Duodenal mucosa (tissue), 2 donors: ENCODE results near the gene DHX29.
A peak's percentile ranks its signal among the peaks of the same experiment; 100 is the strongest.

Experiments
- H3K27ac ChIP-seq: one replicate; pipeline ENCODE4 v1.7.0; 2013; ENCODE audit warnings: low read depth, low read length
- H3K27me3 ChIP-seq, 2 donors: one replicate each; pipeline ENCODE4 v1.7.0; 2013; ENCODE audit warnings: low read length in 2 of 2, control low read depth in 1 of 2; ENCODE audit not compliant: insufficient read depth in 2 of 2, control insufficient read depth in 1 of 2
- H3K36me3 ChIP-seq, 2 donors: one replicate each; pipeline ENCODE4 v1.7.0; 2013; ENCODE audit warnings: low read length in 2 of 2, control low read depth in 1 of 2; ENCODE audit not compliant: insufficient read depth in 2 of 2, control insufficient read depth in 1 of 2
- H3K4me1 ChIP-seq, 2 donors: one replicate each; pipeline ENCODE4 v1.7.0; 2013; ENCODE audit warnings: low read length in 2 of 2, control low read depth in 1 of 2; ENCODE audit not compliant: insufficient read depth in 2 of 2, control insufficient read depth in 1 of 2
- H3K4me3 ChIP-seq, 2 donors: one replicate each; pipeline ENCODE4 v1.7.0; 2013; ENCODE audit warnings: low read length in 2 of 2, low read depth in 1 of 2
- H3K9ac ChIP-seq, 2 donors: one replicate each; pipeline ENCODE4 v1.7.0; 2013; ENCODE audit warnings: low read length in 2 of 2, low read depth in 1 of 2
- H3K9me3 ChIP-seq, 2 donors: one replicate each; pipeline ENCODE4 v1.7.0; 2013; ENCODE audit warnings: low read length in 2 of 2, control low read depth in 1 of 2; ENCODE audit not compliant: control insufficient read depth in 1 of 2

Gene DHX29, protein sequence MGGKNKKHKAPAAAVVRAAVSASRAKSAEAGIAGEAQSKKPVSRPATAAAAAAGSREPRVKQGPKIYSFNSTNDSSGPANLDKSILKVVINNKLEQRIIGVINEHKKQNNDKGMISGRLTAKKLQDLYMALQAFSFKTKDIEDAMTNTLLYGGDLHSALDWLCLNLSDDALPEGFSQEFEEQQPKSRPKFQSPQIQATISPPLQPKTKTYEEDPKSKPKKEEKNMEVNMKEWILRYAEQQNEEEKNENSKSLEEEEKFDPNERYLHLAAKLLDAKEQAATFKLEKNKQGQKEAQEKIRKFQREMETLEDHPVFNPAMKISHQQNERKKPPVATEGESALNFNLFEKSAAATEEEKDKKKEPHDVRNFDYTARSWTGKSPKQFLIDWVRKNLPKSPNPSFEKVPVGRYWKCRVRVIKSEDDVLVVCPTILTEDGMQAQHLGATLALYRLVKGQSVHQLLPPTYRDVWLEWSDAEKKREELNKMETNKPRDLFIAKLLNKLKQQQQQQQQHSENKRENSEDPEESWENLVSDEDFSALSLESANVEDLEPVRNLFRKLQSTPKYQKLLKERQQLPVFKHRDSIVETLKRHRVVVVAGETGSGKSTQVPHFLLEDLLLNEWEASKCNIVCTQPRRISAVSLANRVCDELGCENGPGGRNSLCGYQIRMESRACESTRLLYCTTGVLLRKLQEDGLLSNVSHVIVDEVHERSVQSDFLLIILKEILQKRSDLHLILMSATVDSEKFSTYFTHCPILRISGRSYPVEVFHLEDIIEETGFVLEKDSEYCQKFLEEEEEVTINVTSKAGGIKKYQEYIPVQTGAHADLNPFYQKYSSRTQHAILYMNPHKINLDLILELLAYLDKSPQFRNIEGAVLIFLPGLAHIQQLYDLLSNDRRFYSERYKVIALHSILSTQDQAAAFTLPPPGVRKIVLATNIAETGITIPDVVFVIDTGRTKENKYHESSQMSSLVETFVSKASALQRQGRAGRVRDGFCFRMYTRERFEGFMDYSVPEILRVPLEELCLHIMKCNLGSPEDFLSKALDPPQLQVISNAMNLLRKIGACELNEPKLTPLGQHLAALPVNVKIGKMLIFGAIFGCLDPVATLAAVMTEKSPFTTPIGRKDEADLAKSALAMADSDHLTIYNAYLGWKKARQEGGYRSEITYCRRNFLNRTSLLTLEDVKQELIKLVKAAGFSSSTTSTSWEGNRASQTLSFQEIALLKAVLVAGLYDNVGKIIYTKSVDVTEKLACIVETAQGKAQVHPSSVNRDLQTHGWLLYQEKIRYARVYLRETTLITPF (N-terminal part only)

DNA sequence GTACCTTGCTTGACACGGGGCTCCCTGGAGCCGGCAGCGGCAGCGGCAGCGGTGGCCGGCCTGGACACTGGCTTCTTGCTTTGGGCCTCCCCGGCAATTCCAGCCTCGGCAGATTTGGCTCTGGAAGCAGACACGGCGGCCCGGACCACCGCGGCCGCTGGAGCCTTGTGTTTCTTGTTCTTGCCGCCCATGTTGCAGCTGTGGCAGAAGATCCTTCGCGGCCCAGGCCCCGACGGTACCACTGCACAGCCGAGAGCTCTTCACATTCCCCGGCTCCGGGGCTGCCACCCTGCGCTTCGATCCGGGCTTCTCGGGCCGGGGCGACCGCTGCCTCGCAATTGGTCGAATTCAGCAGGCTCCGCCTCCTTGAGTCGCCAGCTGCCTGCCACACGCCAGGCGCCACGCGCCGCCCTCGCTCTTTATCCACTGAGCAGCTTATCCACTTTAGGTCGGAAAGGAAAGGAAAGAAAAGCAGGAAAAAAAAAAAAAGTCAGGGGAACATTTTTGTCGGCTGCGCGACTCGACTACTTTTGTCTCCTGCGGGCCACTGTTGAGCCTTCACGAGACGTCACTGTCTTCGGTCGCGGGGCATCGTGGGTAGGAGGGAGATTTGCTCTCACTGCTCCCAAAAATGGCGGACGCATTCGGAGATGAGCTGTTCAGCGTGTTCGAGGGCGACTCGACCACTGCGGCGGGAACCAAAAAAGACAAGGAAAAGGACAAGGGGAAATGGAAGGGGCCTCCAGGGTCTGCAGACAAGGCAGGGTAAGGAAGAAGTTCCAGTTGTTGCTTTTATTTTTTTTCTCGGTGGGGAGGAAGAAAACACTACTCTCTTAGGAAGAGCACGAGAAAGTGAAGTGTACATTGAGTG lies at the start of gene DHX29, which contains the start of gene MTREX:
Gene DHX29, minus strand, starts transcription at position 312 of the 871 bp plus-strand sequence. Its CDS starts 121 bp downstream, at position 191.
Gene MTREX, plus strand, starts transcription at position 607 of the 871 bp plus-strand sequence. Its CDS starts 25 bp downstream, at position 632.
- peaks cover 38 to 39% of the 10 kb centered on the region in 2 donors for H3K4me1 ChIP-seq
- no peaks in the 10 kb centered on the region for H3K27me3 ChIP-seq

GRCh38 chr5:55356896-55357295 lies 49.4 kb upstream of the DHX29 start:
- no peak overlapping the region for H3K4me3 ChIP-seq
- no peaks in the 10 kb centered on the region for H3K27me3 ChIP-seq
- peaks cover 42 to 56% of the 10 kb centered on the region in 2 donors for H3K36me3 ChIP-seq

More for the DNA sequence above, at the start of gene DHX29, which contains the start of gene MTREX:
- Histone ChIP-seq H3K36me3 (no peaks in the 10 kb centered on the region), H3K9me3 (no peaks in the 10 kb centered on the region), H3K27ac (peak within 1 kb of the TSS; percentile 82), H3K9ac (peak within 1 kb of the TSS; percentile 83 to 91), H3K4me3 (peak within 1 kb of the TSS; percentile 96 to 98)

DNA sequence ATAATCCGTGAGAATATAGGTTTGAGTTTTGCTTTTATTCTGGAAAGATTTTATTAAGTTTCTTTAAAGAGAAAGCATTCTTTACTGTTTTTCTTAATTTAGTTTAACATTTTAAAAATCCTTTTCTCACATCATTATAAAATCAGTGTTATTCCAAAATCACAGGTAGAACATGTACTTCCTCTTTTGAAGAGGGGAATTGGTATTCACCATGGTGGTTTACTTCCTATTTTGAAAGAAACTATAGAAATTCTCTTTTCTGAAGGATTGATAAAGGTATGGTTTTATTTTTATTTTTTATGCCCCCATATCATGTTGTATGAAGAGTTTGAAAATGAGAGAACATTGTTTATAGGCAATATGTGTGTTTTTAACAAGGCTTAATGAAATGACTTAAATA lies 43.3 kb upstream of the DHX29 start:
- Histone ChIP-seq H3K27ac (no peak overlapping the region), H3K4me3 (no peak overlapping the region), H3K9me3 (no peaks in the 10 kb centered on the region), H3K36me3 (peaks cover 44 to 54% of the 10 kb centered on the region in 2 donors), H3K27me3 (no peaks in the 10 kb centered on the region), H3K9ac (no peak overlapping the region), H3K4me1 (no peaks in the 10 kb centered on the region)

More at GRCh38 chr5:55356896-55357295, 49.4 kb upstream of the DHX29 start:
- no peak overlapping the region for H3K9ac ChIP-seq
- peaks cover 0 to 4% of the 10 kb centered on the region in 2 donors for H3K9me3 ChIP-seq
- H3K4me1 ChIP-seq = peaks cover 0 to 5% of the 10 kb centered on the region in 2 donors
- no peak overlapping the region for H3K27ac ChIP-seq

- H3K9me3 ChIP-seq = no peaks in the 10 kb centered on the region
- H3K36me3 ChIP-seq = peaks cover 31 to 34% of the 10 kb centered on the region in 2 donors
- H3K9ac ChIP-seq = no peak overlapping the region
- no peak overlapping the region for H3K27ac ChIP-seq
- H3K4me3 ChIP-seq = no peak overlapping the region
- H3K4me1 ChIP-seq = no peaks in the 10 kb centered on the region
- no peaks in the 10 kb centered on the region for H3K27me3 ChIP-seq
Observed at GRCh38 chr5:55347786-55348185, 40.3 kb upstream of the DHX29 start.

GRCh38 chr5:55345327-55345726 lies 37.8 kb upstream of the DHX29 start:
- H3K9me3 ChIP-seq = no peaks in the 10 kb centered on the region
- H3K9ac ChIP-seq = no peak overlapping the region
- no peaks in the 10 kb centered on the region for H3K27me3 ChIP-seq
- H3K4me1 ChIP-seq = no peaks in the 10 kb centered on the region
- no peak overlapping the region for H3K27ac ChIP-seq
- H3K36me3 ChIP-seq = peaks cover 29 to 44% of the 10 kb centered on the region in 2 donors
- H3K4me3 ChIP-seq = no peak overlapping the region

- Histone ChIP-seq H3K9ac (no peak overlapping the region), H3K27me3 (no peaks in the 10 kb centered on the region), H3K27ac (no peak overlapping the region), H3K9me3 (no peaks in the 10 kb centered on the region), H3K4me1 (no peaks in the 10 kb centered on the region), H3K36me3 (peaks cover 21 to 44% of the 10 kb centered on the region in 2 donors), H3K4me3 (no peak overlapping the region)
Observed at GRCh38 chr5:55344392-55344992, 37.0 kb upstream of the DHX29 start.

DNA sequence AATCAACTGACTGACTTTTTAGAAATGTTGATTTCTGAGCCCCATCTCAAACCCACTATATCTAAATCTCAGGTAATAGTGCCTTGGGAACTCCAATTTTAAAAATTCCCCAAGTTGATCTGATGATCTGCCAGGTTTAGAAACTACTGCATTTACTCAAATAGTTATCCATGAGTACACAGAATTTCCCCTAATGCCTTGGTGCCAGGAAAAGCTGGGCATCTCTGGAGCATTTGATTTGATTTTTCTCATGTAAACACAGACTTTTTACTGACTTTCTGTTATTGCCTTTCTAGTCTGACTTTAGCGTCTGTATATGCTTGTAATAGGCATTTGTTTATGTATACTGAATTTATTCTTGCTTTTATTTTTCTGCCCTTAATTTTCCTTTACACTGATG lies 36.1 kb upstream of the DHX29 start:
- Histone ChIP-seq H3K4me3 (no peak overlapping the region), H3K9me3 (no peaks in the 10 kb centered on the region), H3K4me1 (no peaks in the 10 kb centered on the region), H3K27me3 (no peaks in the 10 kb centered on the region), H3K36me3 (peaks cover 18 to 43% of the 10 kb centered on the region in 2 donors), H3K9ac (no peak overlapping the region), H3K27ac (no peak overlapping the region)

- no peak overlapping the region for H3K27ac ChIP-seq
- peaks cover 13 to 38% of the 10 kb centered on the region in 2 donors for H3K36me3 ChIP-seq
- H3K27me3 ChIP-seq = no peaks in the 10 kb centered on the region
- no peak overlapping the region for H3K9ac ChIP-seq
- no peaks in the 10 kb centered on the region for H3K4me1 ChIP-seq
- H3K9me3 ChIP-seq = no peaks in the 10 kb centered on the region
- H3K4me3 ChIP-seq = no peak overlapping the region
Observed at GRCh38 chr5:55343107-55343506, 35.6 kb upstream of the DHX29 start.
